Activated CD8-positive, alpha-beta memory T cell treated with anti-CD3 and anti-CD28 coated beads, Interleukin-2, amount 10 ng/mL, durations not matched to agents 7 days and 5 days (primary cell): ENCODE data around the gene SULT6B1. TPM values are rescaled to one million over a fixed set of nuclear protein-coding genes. Genes with fewer than 3 reads are reported as not detected.
A peak's percentile ranks its signal among the peaks of the same experiment; 100 is the strongest.

Source experiments
- ATAC-seq: fragments of 150-1000 bp; cut with Tn5 transposase; one replicate; pipeline ENCODE4 v1.10.0; 2021; ENCODE audit warnings: moderate library complexity
- CTCF ChIA-PET: fragments of 350-600 bp; sonication (Branson Sonifier 250); formaldehyde crosslinking; loops from one replicate; lab custom pipeline; 2021; ENCODE audit warnings: antibody characterized with exemption; lab: Charles Lee
- DNase-seq: peaks from one replicate; pipeline ENCODE4 v3.0.0-alpha.2; 2020
- H3K27ac Mint-ChIP-seq: one replicate; pipeline ENCODE4 v1.8.0; 2021; ENCODE audit warnings: mild to moderate bottlenecking, mixed read lengths
- H3K27me3 Mint-ChIP-seq: one replicate; pipeline ENCODE4 v1.8.0; 2021; ENCODE audit warnings: mixed read lengths
- H3K36me3 Mint-ChIP-seq: one replicate; pipeline ENCODE4 v1.8.0; 2021; ENCODE audit warnings: mild to moderate bottlenecking, mixed read lengths
- H3K4me1 Mint-ChIP-seq: one replicate; pipeline ENCODE4 v1.8.0; 2021; ENCODE audit warnings: mixed read lengths
- H3K4me3 Mint-ChIP-seq: one replicate; pipeline ENCODE4 v1.8.0; 2021; ENCODE audit warnings: mild to moderate bottlenecking, moderate library complexity, mixed read lengths
- H3K9me3 Mint-ChIP-seq: one replicate; pipeline ENCODE4 v1.8.0; 2022; ENCODE audit warnings: low read depth, mixed read lengths
- total RNA-seq, 2 experiments: library from RNA; stranded (reverse); gene quantifications; one replicate each; pipeline ENCODE4 v1.2.3, GENCODE V29; 2021

The SULT6B1 gene
- total RNA-seq, 2 experiments from 2014 or later = not detected

DNA sequence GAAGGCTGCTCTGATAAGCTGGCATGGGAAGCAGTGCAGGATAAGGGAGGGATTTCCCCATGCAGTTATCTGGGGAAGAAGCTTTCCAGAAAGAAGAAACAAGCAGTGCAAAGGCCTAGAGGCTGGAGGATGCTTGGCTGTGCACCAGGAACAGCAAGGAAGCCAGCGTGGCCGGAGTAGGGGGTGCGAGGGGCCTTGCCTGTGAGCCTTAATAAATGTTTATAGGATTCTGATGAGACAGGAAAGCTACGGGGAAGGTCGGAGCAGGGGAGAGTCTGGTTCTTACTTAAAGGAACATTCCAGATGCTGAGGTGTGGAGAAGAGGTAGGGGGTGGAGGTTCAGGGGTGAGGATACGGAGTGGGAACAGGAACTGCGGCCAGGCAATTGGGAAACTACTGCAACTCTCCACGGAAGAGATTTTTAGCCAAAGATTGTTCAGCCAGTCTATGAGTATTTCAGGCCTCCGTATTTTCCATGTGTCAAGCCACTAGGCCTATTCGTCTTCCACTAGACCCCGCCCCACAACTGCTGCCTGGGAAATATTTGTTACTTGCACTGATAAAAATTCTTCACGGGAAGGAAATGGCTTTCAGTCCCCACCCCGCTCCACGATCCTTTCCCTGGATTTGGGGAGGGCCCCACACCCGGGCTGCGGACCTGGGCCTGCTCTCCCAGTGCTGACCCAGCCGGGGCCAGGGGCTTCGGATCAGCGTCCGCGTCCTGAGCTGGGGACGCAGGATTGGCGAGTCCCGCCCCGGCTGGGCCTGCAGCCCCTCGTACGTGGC lies 32.2 kb downstream of the SULT6B1 start:
- Mint-ChIP-seq H3K36me3 (peaks cover 48% of the 10 kb centered on the region), H3K27ac (peak overlapping the region; percentile 98), H3K4me3 (peak overlapping the region; percentile 98), H3K9me3 (no peaks in the 10 kb centered on the region), H3K27me3 (no peaks in the 10 kb centered on the region), H3K4me1 (peaks cover 51% of the 10 kb centered on the region)
- ATAC-seq (peak; percentile 26), DNase-seq (peak; percentile 61)
- CTCF ChIA-PET = interaction anchor here (0.6 to 1.4 kb wide), 5 partner anchors 40 to 82 kb away, joined by 3 to 4 read pairs (median 3); partner anchors contain the start of gene CEBPZOS

DNA sequence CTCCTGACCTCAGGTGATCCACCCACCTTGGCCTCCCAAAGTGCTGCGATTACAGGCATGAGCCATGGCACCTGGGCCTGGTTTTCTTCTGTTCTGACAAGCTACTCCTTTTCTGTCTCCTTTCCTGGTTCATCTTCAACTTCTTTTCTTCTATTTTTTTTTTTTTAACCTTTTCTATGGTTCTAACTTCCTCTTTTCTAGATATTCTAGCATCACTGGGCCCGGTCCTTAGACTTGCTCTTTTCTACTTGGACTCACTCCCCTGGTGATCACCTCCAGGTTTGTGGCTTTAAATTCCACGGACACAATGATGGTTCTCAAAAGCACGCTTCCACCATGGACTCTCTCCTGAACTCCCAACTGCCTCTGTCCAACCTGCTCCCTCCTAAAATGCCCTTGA lies 33.7 kb downstream of the SULT6B1 start:
- Mint-ChIP-seq H3K27me3 (no peaks in the 10 kb centered on the region), H3K4me3 (peak overlapping the region; percentile 98), H3K36me3 (peaks cover 57% of the 10 kb centered on the region), H3K9me3 (no peaks in the 10 kb centered on the region), H3K27ac (peak overlapping the region; percentile 98), H3K4me1 (peaks cover 63% of the 10 kb centered on the region)
- ATAC-seq = no peak
- no peak for DNase-seq
- CTCF ChIA-PET = interaction anchor here (1.4 kb wide), 1 partner anchor 44 kb away, joined by 4 read pairs; no protein-coding TSS in a partner anchor

- peaks cover 72% of the 10 kb centered on the region for H3K4me1 Mint-ChIP-seq
- ATAC-seq (no peak), DNase-seq (no peak)
- H3K9me3 Mint-ChIP-seq = no peaks in the 10 kb centered on the region
- peak overlapping the region; percentile 25 for H3K27ac Mint-ChIP-seq
- CTCF ChIA-PET = no interaction called here
- peaks cover 69% of the 10 kb centered on the region for H3K36me3 Mint-ChIP-seq
- H3K27me3 Mint-ChIP-seq = no peaks in the 10 kb centered on the region
- no peak overlapping the region for H3K4me3 Mint-ChIP-seq
Measured at GRCh38 chr2:37153224-37153623, 35.2 kb downstream of the SULT6B1 start.

- H3K9me3 Mint-ChIP-seq = no peaks in the 10 kb centered on the region
- H3K4me3 Mint-ChIP-seq = peak overlapping the region; percentile 24
- DNase-seq (no peak), ATAC-seq (peak; percentile 59)
- no peaks in the 10 kb centered on the region for H3K27me3 Mint-ChIP-seq
- peak overlapping the region; percentile 62 for H3K27ac Mint-ChIP-seq
- H3K36me3 Mint-ChIP-seq = peaks cover 72% of the 10 kb centered on the region
- H3K4me1 Mint-ChIP-seq = peaks cover 60% of the 10 kb centered on the region
- CTCF ChIA-PET = no interaction called here
Measured at GRCh38 chr2:37149626-37150322, 38.7 kb downstream of the SULT6B1 start.

- DNase-seq = no peak
- CTCF ChIA-PET = no interaction called here
Measured at GRCh38 chr2:37148325-37148724, 40.1 kb downstream of the SULT6B1 start.

DNA sequence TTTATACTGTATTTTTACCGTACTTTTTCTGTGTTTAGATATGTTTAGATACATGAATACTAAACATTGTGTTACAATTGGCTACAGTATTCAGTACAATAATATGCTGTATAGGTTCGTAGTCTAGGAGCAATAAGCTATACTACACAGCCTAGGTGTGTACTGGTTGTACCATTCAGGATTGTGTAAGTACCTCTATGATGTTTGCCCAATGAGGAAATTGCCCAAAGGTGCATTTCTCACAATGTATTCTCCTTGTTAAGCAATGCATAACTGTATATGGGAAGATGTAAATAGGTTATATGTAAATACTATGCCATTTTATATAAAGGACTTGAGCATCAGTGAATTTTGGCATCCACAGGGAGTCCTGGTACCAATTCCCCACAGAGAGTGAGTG lies 42.4 kb downstream of the SULT6B1 start:
- Mint-ChIP-seq H3K36me3 (peaks cover 65% of the 10 kb centered on the region), H3K27ac (no peak overlapping the region), H3K4me1 (peaks cover 33% of the 10 kb centered on the region), H3K9me3 (no peaks in the 10 kb centered on the region), H3K4me3 (no peak overlapping the region), H3K27me3 (no peaks in the 10 kb centered on the region)
- ATAC-seq = no peak
- CTCF ChIA-PET = no interaction called here
- no peak for DNase-seq

More at GRCh38 chr2:37148325-37148724, 40.1 kb downstream of the SULT6B1 start:
- peaks cover 49% of the 10 kb centered on the region for H3K4me1 Mint-ChIP-seq
- no peak overlapping the region for H3K4me3 Mint-ChIP-seq
- no peaks in the 10 kb centered on the region for H3K27me3 Mint-ChIP-seq
- no peak overlapping the region for H3K27ac Mint-ChIP-seq
- ATAC-seq = no peak
- H3K36me3 Mint-ChIP-seq = peaks cover 68% of the 10 kb centered on the region
- H3K9me3 Mint-ChIP-seq = no peaks in the 10 kb centered on the region

DNA sequence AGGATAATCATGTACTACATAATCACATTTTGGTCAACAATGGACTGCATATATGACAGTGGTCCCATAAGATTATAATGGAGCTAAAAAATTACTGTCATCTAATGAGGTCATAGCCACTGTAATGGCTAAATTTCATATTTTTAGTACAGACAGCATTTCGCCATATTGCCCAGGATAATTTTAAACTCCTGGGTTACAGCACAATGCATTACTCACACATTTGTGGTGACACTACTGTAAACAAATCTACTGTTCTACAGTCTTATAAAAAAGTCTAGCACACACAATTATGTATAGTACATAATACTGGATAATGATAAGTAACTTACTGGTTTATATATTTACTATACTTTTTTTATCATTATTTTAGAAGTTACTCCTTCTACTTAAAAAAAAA lies 44.5 kb downstream of the SULT6B1 start:
- Mint-ChIP-seq H3K9me3 (no peaks in the 10 kb centered on the region), H3K4me1 (peaks cover 14% of the 10 kb centered on the region), H3K4me3 (no peak overlapping the region), H3K27me3 (no peaks in the 10 kb centered on the region), H3K27ac (no peak overlapping the region), H3K36me3 (peaks cover 69% of the 10 kb centered on the region)
- DNase-seq = no peak
- CTCF ChIA-PET = no interaction called here
- ATAC-seq = no peak

GRCh38 chr2:37142546-37142945 lies 45.9 kb downstream of the SULT6B1 start:
- Mint-ChIP-seq H3K27ac (no peak overlapping the region), H3K9me3 (no peaks in the 10 kb centered on the region), H3K4me3 (no peak overlapping the region)

GRCh38 chr2:37132914-37133313 lies 55.6 kb downstream of the SULT6B1 start:
- Mint-ChIP-seq H3K27ac (no peak overlapping the region), H3K4me1 (no peaks in the 10 kb centered on the region), H3K9me3 (no peaks in the 10 kb centered on the region), H3K36me3 (peaks cover 59% of the 10 kb centered on the region), H3K27me3 (no peaks in the 10 kb centered on the region), H3K4me3 (no peak overlapping the region)
- CTCF ChIA-PET = no interaction called here
- no peak for ATAC-seq
- no peak for DNase-seq

More at GRCh38 chr2:37142546-37142945, 45.9 kb downstream of the SULT6B1 start:
- peaks cover 65% of the 10 kb centered on the region for H3K36me3 Mint-ChIP-seq
- CTCF ChIA-PET = no interaction called here
- DNase-seq (no peak), ATAC-seq (no peak)
- H3K27me3 Mint-ChIP-seq = no peaks in the 10 kb centered on the region
- H3K4me1 Mint-ChIP-seq = peaks cover 7% of the 10 kb centered on the region

DNA sequence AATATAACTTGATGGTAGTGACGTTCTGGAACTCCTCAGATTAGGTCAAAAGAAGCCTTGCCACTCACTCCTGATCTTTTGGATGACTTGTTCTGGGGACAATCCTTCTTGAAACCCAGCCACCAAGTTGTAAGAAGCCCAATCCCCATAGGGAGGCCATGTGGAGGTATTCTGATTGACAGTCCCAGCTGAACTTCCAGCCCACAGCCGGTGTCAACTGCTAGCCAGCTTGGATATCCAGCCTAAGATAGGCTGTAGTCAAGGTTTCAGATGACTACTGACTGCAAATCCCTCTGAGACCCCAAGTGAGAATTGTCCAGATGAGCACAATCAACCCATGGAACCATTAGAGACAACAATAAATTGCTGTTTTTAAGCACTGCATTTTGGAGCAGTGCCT lies 63.1 kb downstream of the SULT6B1 start:
- DNase-seq = no peak
- Mint-ChIP-seq H3K27ac (no peak overlapping the region), H3K4me1 (peaks cover 2% of the 10 kb centered on the region), H3K27me3 (no peaks in the 10 kb centered on the region), H3K36me3 (peaks cover 67% of the 10 kb centered on the region), H3K9me3 (no peaks in the 10 kb centered on the region), H3K4me3 (no peak overlapping the region)
- CTCF ChIA-PET = no interaction called here
- ATAC-seq = no peak

- Mint-ChIP-seq H3K4me1 (peaks cover 7% of the 10 kb centered on the region), H3K9me3 (no peaks in the 10 kb centered on the region), H3K36me3 (peaks cover 54% of the 10 kb centered on the region), H3K27ac (no peak overlapping the region), H3K4me3 (no peak overlapping the region), H3K27me3 (no peaks in the 10 kb centered on the region)
- CTCF ChIA-PET = no interaction called here
- ATAC-seq = no peak
- no peak for DNase-seq
Measured at GRCh38 chr2:37119157-37119556, 69.3 kb downstream of the SULT6B1 start.
